Activated T-helper 1 cell treated with anti-CD3 and anti-CD28 coated beads, Interleukin-12 subunit alpha, Interleukin-12 subunit beta, Interleukin-2, Interleukin-4 antibody, amounts not matched to agents 30 ng/mL and 10 ng/mL and 1 ng/mL, durations not matched to agents 14 hours and 24 hours and 36 hours (primary cell): ENCODE measurements around the gene COL6A1. TPM values are rescaled to one million over a fixed set of nuclear protein-coding genes. Genes with fewer than 3 reads are reported as not detected.
"Not testable (repeated sequence)": the region's sequence is repeated elsewhere in the genome, so short reads cannot be mapped to it uniquely, and the experiment has no call there.

ENCODE experiments used
- DNase-seq: peaks from one replicate; pipeline ENCODE4 v3.0.0; 2021; ENCODE audit warnings: low spot score
- H3K27ac Mint-ChIP-seq: one replicate; pipeline ENCODE4 v1.8.0; 2021; ENCODE audit warnings: mild to moderate bottlenecking, mixed read lengths
- H3K27me3 Mint-ChIP-seq: one replicate; pipeline ENCODE4 v1.8.0; 2022; ENCODE audit warnings: mild to moderate bottlenecking, moderate library complexity, mixed read lengths; ENCODE audit not compliant: insufficient read depth
- H3K36me3 Mint-ChIP-seq: one replicate; pipeline ENCODE4 v1.8.0; 2021; ENCODE audit warnings: low read depth, mixed read lengths
- H3K4me1 Mint-ChIP-seq: one replicate; pipeline ENCODE4 v1.8.0; 2021; ENCODE audit warnings: low read depth, mixed read lengths
- H3K4me3 Mint-ChIP-seq: one replicate; pipeline ENCODE4 v1.8.0; 2021; ENCODE audit warnings: mild to moderate bottlenecking, moderate library complexity, mixed read lengths
- H3K9me3 Mint-ChIP-seq: one replicate; pipeline ENCODE4 v1.8.0; 2021; ENCODE audit warnings: mixed read lengths
- intact Hi-C: fragments of 100-400 bp; cut with micrococcal nuclease; formaldehyde crosslinking; loops from one replicate; pipeline ENCODE4 v1.15.1; 2024
- total RNA-seq: library from RNA; stranded (reverse); gene quantifications from 2 replicates; pipeline ENCODE4 v1.2.3, GENCODE V29; 2022

COL6A1 gene
- total RNA-seq, 1 donor from 2014 or later: 0.62 TPM

DNA sequence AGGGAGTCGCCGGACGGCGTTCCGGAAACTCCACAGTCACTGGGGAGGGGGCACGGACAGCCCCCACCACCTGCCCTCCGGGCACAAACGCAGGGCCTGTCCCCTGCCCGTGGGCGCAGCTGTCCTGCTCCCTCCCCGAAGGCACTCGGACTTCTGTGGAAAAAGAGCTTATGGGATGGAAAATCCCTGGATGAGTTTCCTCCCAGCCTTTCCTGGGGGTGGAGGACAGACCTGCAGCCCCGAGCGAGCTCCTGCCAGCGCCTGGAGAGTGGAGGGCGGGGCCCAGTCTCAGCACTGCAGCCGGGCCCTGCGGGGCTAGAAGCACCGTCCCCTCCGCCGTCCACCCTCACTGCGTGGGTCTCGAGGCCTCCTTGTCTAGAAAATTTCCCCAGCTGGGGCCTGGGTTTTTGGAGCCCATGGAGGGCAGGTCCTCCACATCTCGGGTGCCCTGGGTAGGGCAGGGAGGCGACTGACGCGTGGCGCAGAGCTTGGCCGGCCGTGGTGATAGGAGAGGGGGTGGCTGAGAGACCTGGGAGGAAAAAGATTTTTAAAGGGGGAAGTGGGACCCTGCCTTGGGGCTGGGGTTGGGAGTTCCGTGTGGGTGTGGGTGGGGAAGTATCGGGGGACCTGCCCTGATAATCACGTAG lies 6.4 kb upstream of the COL6A1 start:
- intact Hi-C loops: loop anchor here (10.0 kb wide), 1 partner anchor 350 kb away; the partner anchor contains the start of genes C21orf58 and PCNT
- Mint-ChIP-seq H3K9me3 (no peaks in the 10 kb centered on the region), H3K27ac (no peak overlapping the region), H3K27me3 (peaks cover 32% of the 10 kb centered on the region), H3K4me3 (peak overlapping the region; percentile 15), H3K36me3 (no peaks in the 10 kb centered on the region), H3K4me1 (peaks cover 7% of the 10 kb centered on the region)
- DNase-seq: no peak

GRCh38 chr21:45975667-45976409 lies 5.7 kb upstream of the COL6A1 start:
- H3K4me1 Mint-ChIP-seq, H3K9me3 Mint-ChIP-seq, H3K27ac Mint-ChIP-seq, H3K36me3 Mint-ChIP-seq, DNase-seq: not testable (repeated sequence)
- peaks cover 32% of the 10 kb centered on the region for H3K27me3 Mint-ChIP-seq
- intact Hi-C loops: loop anchor here (10.0 kb wide), 1 partner anchor 349 kb away; the partner anchor contains the start of genes C21orf58 and PCNT
- peak overlapping the region; percentile 15 for H3K4me3 Mint-ChIP-seq

DNA sequence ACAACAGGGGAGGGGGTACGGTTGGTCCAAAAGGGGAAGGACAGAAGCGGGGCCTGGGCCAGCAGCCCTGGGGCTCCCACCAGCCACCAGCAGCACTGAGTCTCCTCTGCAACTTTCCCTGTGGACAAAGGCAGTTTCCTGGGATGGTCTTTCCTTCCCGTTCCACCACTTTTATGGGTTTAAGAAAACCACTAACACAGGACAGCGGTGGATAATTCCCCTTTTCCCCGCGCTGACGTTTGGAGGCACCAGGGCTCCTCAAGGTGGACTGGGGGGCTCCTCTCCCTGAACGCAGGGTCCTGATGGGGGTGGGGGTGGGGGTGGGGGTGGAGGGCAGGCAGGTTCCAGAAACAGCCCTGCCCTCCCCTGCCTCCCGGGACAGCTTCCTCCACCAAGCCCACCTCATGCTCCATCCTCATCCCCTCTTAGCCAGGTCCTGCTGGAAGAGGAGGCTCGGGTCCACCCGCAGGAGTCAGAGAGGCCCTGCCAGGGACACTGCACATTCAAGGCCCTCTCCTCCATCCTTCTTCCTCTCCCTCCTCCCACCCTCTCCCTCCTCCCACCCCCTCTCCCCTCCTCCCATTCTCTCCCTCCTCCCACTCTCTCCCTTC lies 4.8 kb upstream of the COL6A1 start:
- Mint-ChIP-seq H3K27me3 (peaks cover 32% of the 10 kb centered on the region), H3K4me1 (peaks cover 7% of the 10 kb centered on the region), H3K9me3 (no peaks in the 10 kb centered on the region), H3K27ac (no peak overlapping the region), H3K36me3 (no peaks in the 10 kb centered on the region), H3K4me3 (no peak overlapping the region)
- no peak for DNase-seq
- intact Hi-C loops: loop anchor here (10.0 kb wide), 1 partner anchor 348 kb away; the partner anchor contains the start of genes C21orf58 and PCNT

DNA sequence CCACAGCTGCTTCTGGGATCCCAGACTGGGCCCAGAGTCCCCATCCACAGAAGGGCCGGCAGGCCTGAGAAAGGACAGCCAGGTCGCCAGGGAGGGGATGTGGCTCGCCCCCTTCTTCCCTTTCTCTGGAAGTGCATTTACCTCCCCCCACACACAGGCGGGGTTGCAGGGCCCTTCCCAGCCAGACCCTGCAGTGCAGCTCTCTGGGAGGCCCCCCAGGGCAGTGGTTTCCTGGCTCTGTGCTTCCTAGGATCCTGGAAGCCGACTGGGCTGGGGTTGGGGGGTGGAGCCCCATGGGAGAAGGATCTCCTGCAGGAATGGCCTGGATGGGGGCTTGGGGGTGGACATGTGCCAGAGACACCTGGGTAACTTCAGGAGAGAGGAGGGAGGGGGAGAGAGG lies 4.2 kb upstream of the COL6A1 start:
- Mint-ChIP-seq H3K27me3 (peaks cover 34% of the 10 kb centered on the region), H3K4me3 (no peak overlapping the region), H3K9me3 (no peaks in the 10 kb centered on the region), H3K27ac (no peak overlapping the region), H3K4me1 (peaks cover 7% of the 10 kb centered on the region), H3K36me3 (no peaks in the 10 kb centered on the region)
- no peak for DNase-seq
- intact Hi-C loops: loop anchor here (10.0 kb wide), 1 partner anchor 347 kb away; the partner anchor contains the start of genes C21orf58 and PCNT

- Mint-ChIP-seq H3K36me3 (no peaks in the 10 kb centered on the region), H3K4me1 (peaks cover 7% of the 10 kb centered on the region), H3K27me3 (peaks cover 33% of the 10 kb centered on the region), H3K9me3 (no peaks in the 10 kb centered on the region), H3K27ac (no peak overlapping the region), H3K4me3 (no peak overlapping the region)
- DNase-seq: no peak
- intact Hi-C loops: loop anchor here (10.0 kb wide), 1 partner anchor 346 kb away; the partner anchor contains the start of genes C21orf58 and PCNT
Measured at GRCh38 chr21:45979141-45979631, 2.4 kb upstream of the COL6A1 start.

DNA sequence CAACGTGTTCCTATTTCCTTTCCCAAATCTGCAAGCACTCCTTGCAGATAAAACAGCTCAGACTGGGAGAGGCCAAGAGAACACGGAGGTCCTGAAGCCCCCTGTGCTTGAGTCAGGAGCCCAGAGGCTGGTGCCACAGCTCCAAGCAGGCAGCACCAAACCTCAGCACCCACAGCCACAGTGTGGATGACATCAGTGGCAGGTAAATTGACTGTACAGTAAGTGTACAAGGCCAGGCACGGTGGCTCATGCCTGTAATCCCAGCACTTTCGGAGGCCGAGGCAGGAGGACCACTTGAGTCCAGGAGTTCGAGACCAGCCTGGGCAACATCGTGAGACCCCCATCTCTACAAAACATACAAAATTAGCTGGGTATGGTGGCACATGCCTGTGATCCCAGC lies 1.9 kb upstream of the COL6A1 start:
- peaks cover 31% of the 10 kb centered on the region for H3K27me3 Mint-ChIP-seq
- H3K36me3 Mint-ChIP-seq: no peaks in the 10 kb centered on the region
- no peak overlapping the region for H3K27ac Mint-ChIP-seq
- DNase-seq: no peak
- peaks cover 7% of the 10 kb centered on the region for H3K4me1 Mint-ChIP-seq
- H3K9me3 Mint-ChIP-seq: no peaks in the 10 kb centered on the region
- intact Hi-C loops: loop anchor here (10.0 kb wide), 1 partner anchor 345 kb away; the partner anchor contains the start of genes C21orf58 and PCNT
- H3K4me3 Mint-ChIP-seq: no peak overlapping the region

DNA sequence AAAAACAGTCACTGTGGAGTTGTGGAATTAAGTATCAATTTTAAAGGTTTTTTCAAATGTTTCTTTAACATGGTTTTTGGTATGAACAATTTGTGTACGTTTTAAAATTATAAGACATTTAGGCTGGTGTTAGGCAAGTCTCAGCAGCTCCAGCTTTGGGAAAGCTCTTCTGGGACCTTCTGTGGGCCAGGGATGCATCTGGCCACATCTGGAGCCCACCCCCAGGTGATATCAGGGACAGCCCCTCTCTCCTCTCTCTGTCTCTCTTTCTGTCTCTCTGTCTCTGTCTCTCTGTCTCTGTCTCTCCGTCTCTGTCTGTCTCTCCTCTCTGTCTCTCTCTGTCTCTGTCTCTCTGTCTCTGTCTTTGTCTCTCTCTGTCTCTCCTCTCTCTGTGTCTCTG lies 1.3 kb upstream of the COL6A1 start:
- DNase-seq: no peak
- Mint-ChIP-seq H3K36me3 (no peaks in the 10 kb centered on the region), H3K9me3 (no peaks in the 10 kb centered on the region), H3K27ac (no peak overlapping the region), H3K4me3 (no peak overlapping the region), H3K27me3 (peaks cover 29% of the 10 kb centered on the region), H3K4me1 (peaks cover 6% of the 10 kb centered on the region)
- intact Hi-C loops: no loop called here

DNA sequence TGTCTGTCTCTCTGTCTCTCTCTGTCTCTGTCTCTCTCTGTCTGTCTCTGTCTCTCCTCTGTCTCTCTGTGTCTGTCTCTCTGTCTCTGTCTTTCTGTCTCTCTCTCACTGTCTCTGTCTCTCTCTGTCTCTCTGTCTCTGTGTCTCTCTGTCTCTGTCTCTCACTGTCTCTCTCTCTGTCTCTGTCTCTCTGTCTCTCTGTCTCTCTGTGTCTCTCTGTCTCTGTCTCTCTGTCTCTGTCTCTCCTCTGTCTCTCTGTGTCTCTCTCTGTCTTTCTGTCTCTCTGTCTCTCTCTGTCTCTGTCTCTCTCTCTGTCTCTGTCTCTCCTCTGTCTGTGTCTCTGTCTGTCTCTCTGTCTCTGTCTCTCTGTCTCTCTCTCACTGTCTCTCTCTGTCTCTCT lies 873 bp upstream of the COL6A1 start:
- Mint-ChIP-seq H3K36me3 (no peaks in the 10 kb centered on the region), H3K9me3 (no peaks in the 10 kb centered on the region), H3K27me3 (peaks cover 25% of the 10 kb centered on the region), H3K27ac (no peak overlapping the region), H3K4me1 (peaks cover 2% of the 10 kb centered on the region), H3K4me3 (no peak overlapping the region)
- intact Hi-C loops: no loop called here
- no peak for DNase-seq

DNA sequence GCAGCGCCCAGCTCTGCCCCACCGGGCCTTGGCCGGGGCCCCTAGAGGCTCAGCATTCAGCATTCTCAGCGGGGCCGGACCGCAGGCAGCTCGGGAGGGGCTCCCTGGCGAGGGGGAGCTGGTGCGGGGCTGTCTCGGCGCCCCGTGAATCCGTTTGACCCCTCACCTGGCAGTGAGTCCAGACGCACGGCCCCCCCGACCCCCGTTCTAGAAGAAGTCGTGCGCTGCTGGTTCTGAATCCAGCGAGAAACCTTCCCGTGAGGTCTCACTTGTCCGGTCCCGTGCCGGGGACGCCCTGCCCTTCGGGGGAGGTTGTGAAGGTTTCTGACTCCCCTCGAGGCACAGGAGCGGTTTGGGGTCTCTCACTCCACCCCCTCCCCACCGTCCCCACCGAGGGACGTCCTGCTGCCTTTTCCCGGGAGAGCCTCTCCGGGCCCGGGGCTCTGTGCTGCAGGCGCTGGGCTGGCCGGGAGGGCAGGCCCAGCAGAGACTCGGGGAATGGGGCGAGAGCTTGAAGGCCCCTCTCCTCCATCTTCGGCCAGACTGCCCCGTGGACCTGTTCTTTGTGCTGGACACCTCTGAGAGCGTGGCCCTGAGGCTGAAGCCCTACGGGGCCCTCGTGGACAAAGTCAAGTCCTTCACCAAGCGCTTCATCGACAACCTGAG lies 655 bp downstream of the COL6A1 start:
- H3K36me3 Mint-ChIP-seq: no peaks in the 10 kb centered on the region
- H3K27me3 Mint-ChIP-seq: peaks cover 20% of the 10 kb centered on the region
- DNase-seq: no peak
- intact Hi-C loops: no loop called here
- H3K27ac Mint-ChIP-seq: no peak overlapping the region
- H3K9me3 Mint-ChIP-seq: no peaks in the 10 kb centered on the region
- H3K4me1 Mint-ChIP-seq: no peaks in the 10 kb centered on the region
- peak overlapping the region; percentile 39 for H3K4me3 Mint-ChIP-seq

DNA sequence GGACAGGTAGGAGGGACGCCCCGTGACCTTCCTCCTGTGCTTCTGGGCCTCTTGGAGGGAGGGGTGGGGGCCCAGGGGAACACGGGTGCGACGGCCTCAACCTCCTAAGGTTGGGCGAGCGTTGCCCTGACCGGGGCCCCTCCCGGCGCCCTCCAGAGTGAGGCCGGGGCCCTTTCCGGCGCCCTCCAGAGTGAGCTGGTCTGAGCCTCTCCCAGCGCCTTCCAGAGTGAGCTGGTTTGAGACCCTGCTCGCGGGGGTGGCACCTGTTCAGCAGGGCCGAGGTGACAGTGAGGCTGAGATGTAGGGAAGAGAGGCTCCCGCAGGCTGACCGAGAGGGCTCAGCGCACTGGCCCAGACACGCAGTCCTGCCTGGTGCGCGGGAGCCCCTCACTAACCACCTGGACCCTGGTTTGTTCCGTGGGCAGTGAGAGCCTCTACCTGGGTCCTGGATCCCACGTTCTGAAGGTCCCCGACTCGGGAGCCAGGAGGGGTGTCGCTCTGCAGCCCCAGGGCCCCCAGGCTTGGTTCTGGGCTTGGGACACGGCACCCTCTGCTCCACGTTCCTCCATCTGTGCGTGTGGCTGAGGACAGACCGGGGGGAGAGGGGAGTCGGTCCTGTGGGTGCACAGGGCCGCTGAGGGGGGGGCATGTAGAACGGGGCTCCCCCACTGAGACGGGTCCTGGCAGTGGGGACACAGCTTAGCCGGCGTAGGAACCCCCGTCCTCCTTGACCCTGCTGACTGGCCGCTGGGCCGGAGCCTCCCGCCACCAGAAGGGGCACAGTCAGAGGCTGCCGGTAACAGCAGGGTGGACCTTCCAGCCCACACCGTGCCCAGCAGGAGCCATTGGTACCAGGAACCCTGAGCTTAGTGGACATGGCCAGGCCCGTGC lies 1.4 kb downstream of the COL6A1 start:
- intact Hi-C loops: no loop called here
- H3K4me3 Mint-ChIP-seq: peak overlapping the region; percentile 39
- peaks cover 20% of the 10 kb centered on the region for H3K27me3 Mint-ChIP-seq

GRCh38 chr21:45983649-45983965 lies 2.0 kb downstream of the COL6A1 start:
- DNase-seq: no peak
- intact Hi-C loops: no loop called here
- H3K27me3 Mint-ChIP-seq: peaks cover 16% of the 10 kb centered on the region
- no peaks in the 10 kb centered on the region for H3K9me3 Mint-ChIP-seq
- H3K4me3 Mint-ChIP-seq: no peak overlapping the region
- H3K36me3 Mint-ChIP-seq: no peaks in the 10 kb centered on the region
- no peaks in the 10 kb centered on the region for H3K4me1 Mint-ChIP-seq
- no peak overlapping the region for H3K27ac Mint-ChIP-seq

More for the DNA sequence above, 1.4 kb downstream of the COL6A1 start:
- DNase-seq: no peak
- Mint-ChIP-seq H3K9me3 (no peaks in the 10 kb centered on the region), H3K4me1 (no peaks in the 10 kb centered on the region), H3K27ac (no peak overlapping the region), H3K36me3 (no peaks in the 10 kb centered on the region)
